Progenitor cell of endocrine pancreas (in vitro differentiated cells): ENCODE data around the gene KCNK5. TPM values are rescaled to one million over a fixed set of nuclear protein-coding genes. Genes with fewer than 3 reads are reported as not detected.

ENCODE experiments used
- DNase-seq: peaks from one replicate; pipeline ENCODE4 v3.0.0; 2021; ENCODE audit warnings: low spot score; ENCODE audit not compliant: unreplicated experiment
- H3K27ac Mint-ChIP-seq: 2 replicates; pipeline ENCODE4 v1.8.0; 2021; ENCODE audit warnings: mild to moderate bottlenecking, moderate library complexity, mixed read lengths
- H3K27me3 Mint-ChIP-seq: 2 replicates; pipeline ENCODE4 v1.8.0; 2021; ENCODE audit warnings: mixed read lengths
- H3K36me3 Mint-ChIP-seq: 2 replicates; pipeline ENCODE4 v1.8.0; 2022; ENCODE audit warnings: mixed read lengths; ENCODE audit not compliant: insufficient read depth
- H3K4me1 Mint-ChIP-seq: 2 replicates; pipeline ENCODE4 v1.8.0; 2021; ENCODE audit warnings: low read depth, mixed read lengths
- H3K4me3 Mint-ChIP-seq: 2 replicates; pipeline ENCODE4 v1.8.0; 2021; ENCODE audit warnings: low read depth, mild to moderate bottlenecking, moderate library complexity, mixed read lengths
- H3K9me3 Mint-ChIP-seq: 2 replicates; pipeline ENCODE4 v1.8.0; 2021; ENCODE audit warnings: low read depth, mixed read lengths
- CTCF ChIP-seq: fragments of 200-600 bp; sonication (generic); IDR thresholded peaks from one replicate; pipeline ENCODE4 v1.5.0; 2021; ENCODE audit warnings: antibody characterized with exemption, mild to moderate bottlenecking; ENCODE audit not compliant: unreplicated experiment
- total RNA-seq: library from RNA; stranded (reverse); gene quantifications from 2 replicates; pipeline ENCODE4 v1.2.1, GENCODE V29; 2021

Gene KCNK5
- total RNA-seq, 1 donor from 2014 or later = 2.0 TPM

GRCh38 chr6:39215640-39216158 is 13.6 kb downstream of the KCNK5 start:
- peaks cover 32% of the 10 kb centered on the region for H3K4me1 Mint-ChIP-seq
- H3K9me3 Mint-ChIP-seq = no peaks in the 10 kb centered on the region
- DNase-seq = no peak
- H3K4me3 Mint-ChIP-seq = no peak overlapping the region
- no peaks in the 10 kb centered on the region for H3K36me3 Mint-ChIP-seq
- no peak overlapping the region for H3K27ac Mint-ChIP-seq
- no peak for TF ChIP-seq CTCF
- no peaks in the 10 kb centered on the region for H3K27me3 Mint-ChIP-seq

- H3K27ac Mint-ChIP-seq = no peak overlapping the region
- H3K27me3 Mint-ChIP-seq = peaks cover 4% of the 10 kb centered on the region
- H3K9me3 Mint-ChIP-seq = no peaks in the 10 kb centered on the region
- H3K4me1 Mint-ChIP-seq = peaks cover 34% of the 10 kb centered on the region
- H3K4me3 Mint-ChIP-seq = no peak overlapping the region
- no peak for TF ChIP-seq CTCF
- no peak for DNase-seq
- no peaks in the 10 kb centered on the region for H3K36me3 Mint-ChIP-seq
Measured at GRCh38 chr6:39214846-39215639, 14.2 kb downstream of the KCNK5 start.

GRCh38 chr6:39214120-39214813 is 15.0 kb downstream of the KCNK5 start:
- H3K4me1 Mint-ChIP-seq = peaks cover 41% of the 10 kb centered on the region
- peaks cover 4% of the 10 kb centered on the region for H3K27me3 Mint-ChIP-seq
- H3K4me3 Mint-ChIP-seq = peak overlapping the region; percentile 11
- H3K36me3 Mint-ChIP-seq = no peaks in the 10 kb centered on the region
- no peak for TF ChIP-seq CTCF
- H3K27ac Mint-ChIP-seq = no peak overlapping the region
- H3K9me3 Mint-ChIP-seq = no peaks in the 10 kb centered on the region
- no peak for DNase-seq

GRCh38 chr6:39213195-39213920 is 15.9 kb downstream of the KCNK5 start:
- Mint-ChIP-seq H3K4me3 (no peak overlapping the region), H3K9me3 (no peaks in the 10 kb centered on the region), H3K27ac (no peak overlapping the region), H3K4me1 (peaks cover 45% of the 10 kb centered on the region), H3K27me3 (peaks cover 4% of the 10 kb centered on the region), H3K36me3 (no peaks in the 10 kb centered on the region)
- DNase-seq = no peak
- TF ChIP-seq CTCF = no peak

GRCh38 chr6:39211183-39211582 is 18.1 kb downstream of the KCNK5 start:
- no peak overlapping the region for H3K27ac Mint-ChIP-seq
- H3K4me3 Mint-ChIP-seq = no peak overlapping the region

More at GRCh38 chr6:39211183-39211582, 18.1 kb downstream of the KCNK5 start:
- H3K36me3 Mint-ChIP-seq = no peaks in the 10 kb centered on the region
- TF ChIP-seq CTCF = no peak
- H3K9me3 Mint-ChIP-seq = no peaks in the 10 kb centered on the region
- peaks cover 58% of the 10 kb centered on the region for H3K4me1 Mint-ChIP-seq
- peaks cover 4% of the 10 kb centered on the region for H3K27me3 Mint-ChIP-seq
- no peak for DNase-seq
